Retinal pigment epithelial cell (primary cell): Measurements from ENCODE around the gene FCGBP.

Experiments
- DNase-seq: peaks from one replicate; pipeline ENCODE4 v3.0.0-alpha.2; 2010; ENCODE audit warnings: low read depth
- H3K4me3 ChIP-seq: 2 replicates; pipeline ENCODE4 v1.5.1; 2011; ENCODE audit warnings: mild to moderate bottlenecking, low read length, control low read depth, moderate library complexity
- CTCF ChIP-seq: conservative IDR thresholded peaks from 2 replicates; pipeline ENCODE4 v1.5.1; 2011; ENCODE audit warnings: low read depth, low read length, control low read depth, inconsistent platforms

Gene FCGBP

GRCh38 chr19:39926170-39926760, 8.2 kb downstream of the FCGBP start:
- H3K4me3 ChIP-seq = no peak overlapping the region
- no peak for TF ChIP-seq CTCF
- DNase-seq = no peak

- no peak overlapping the region for H3K4me3 ChIP-seq
- DNase-seq = no peak
- no peak for TF ChIP-seq CTCF
Measured at GRCh38 chr19:39924952-39925351, 9.5 kb downstream of the FCGBP start.

GRCh38 chr19:39924389-39924788, 10.0 kb downstream of the FCGBP start:
- no peak overlapping the region for H3K4me3 ChIP-seq
- TF ChIP-seq CTCF = no peak
- no peak for DNase-seq

- no peak for DNase-seq
- TF ChIP-seq CTCF = no peak
- no peak overlapping the region for H3K4me3 ChIP-seq
Measured at GRCh38 chr19:39923862-39924261, 10.6 kb downstream of the FCGBP start.

GRCh38 chr19:39919976-39920375, 14.5 kb downstream of the FCGBP start:
- no peak for DNase-seq
- no peak for TF ChIP-seq CTCF
- no peak overlapping the region for H3K4me3 ChIP-seq

- no peak overlapping the region for H3K4me3 ChIP-seq
- no peak for TF ChIP-seq CTCF
- no peak for DNase-seq
Measured at GRCh38 chr19:39918183-39918651, 16.2 kb downstream of the FCGBP start.

GRCh38 chr19:39917561-39918182, 16.8 kb downstream of the FCGBP start:
- no peak for TF ChIP-seq CTCF
- DNase-seq = no peak
- no peak overlapping the region for H3K4me3 ChIP-seq
